ENCODE results near the gene PTPRT. TPM values are rescaled to one million over a fixed set of nuclear protein-coding genes. Genes with fewer than 3 reads are reported as not detected.

The PTPRT gene
- total RNA-seq, 1 experiment from 2014 or later, result not detected

- intact Hi-C loops (cut with micrococcal nuclease), result no loop called here
- DNase-seq (ENCODE audit: low read depth, low spot score), result no peak
- no TSS peak for BruUV-seq (replicated peaks)
- Histone ChIP-seq H3K27me3 (ENCODE audit: insufficient read depth, low read length) (no peaks in the 10 kb centered on the region), H3K4me1 (ENCODE audit: control insufficient read depth in 1 of 2, insufficient read depth in 2 of 2, low read length in 2 of 2) (no peaks in the 10 kb centered on the region), H3K4me2 (ENCODE audit: low read length) (no peak overlapping the region), H3K36me3 (ENCODE audit: control insufficient read depth in 1 of 2, insufficient read depth in 2 of 2, low read length in 2 of 2) (no peaks in the 10 kb centered on the region), H3K27ac (ENCODE audit: low read depth, low read length) (no peak overlapping the region), H2AFZ (ENCODE audit: low read depth, low read length, poor library complexity, severe bottlenecking) (no peak overlapping the region), H3K9me2 (ENCODE audit: insufficient read depth) (no peaks in the 10 kb centered on the region), H3K9ac (ENCODE audit: low read length) (no peak overlapping the region), H3K4me3 (replicated peaks in 1 of 2; ENCODE audit: low read depth in 1 of 2, low read length in 2 of 2) (no peak overlapping the region), H3K9me3 (ENCODE audit: control insufficient read depth in 1 of 2, insufficient read depth in 1 of 2, low read depth in 1 of 2, low read length in 2 of 2) (peaks cover 15 to 22% of the 10 kb centered on the region in 2 experiments; a peak in 2 of 4 replicates), H4K20me1 (ENCODE audit: insufficient read depth) (no peaks in the 10 kb centered on the region), H3K79me2 (ENCODE audit: insufficient read depth, low read length) (no peaks in the 10 kb centered on the region)
- ChIA-PET POLR2A (no interaction called here), CTCF (no interaction called here), RAD21 (ENCODE audit: low non-redundant PET in 1 of 2, low total read pairs in 2 of 2, uncharacterized antibody in 2 of 2, unreplicated experiment in 2 of 2) (no interaction called here)
- no peak for TF ChIP-seq ZFX (IDR thresholded peaks at IDR 0.05)
- no peak for TF ChIP-seq SP1 (IDR thresholded peaks at IDR 0.05; ENCODE audit: low read depth)
- TF ChIP-seq EGR1 (IDR thresholded peaks at IDR 0.05; ENCODE audit: low read depth), result no peak
- no peak for TF ChIP-seq YY1 (IDR thresholded peaks at IDR 0.05; ENCODE audit: extremely low read depth, insufficient replicate concordance, low read depth, low read length)
- TF ChIP-seq FOSL1 (IDR thresholded peaks at IDR 0.05; ENCODE audit: low read depth), result no peak
- TF ChIP-seq ELF1 (IDR thresholded peaks at IDR 0.05; ENCODE audit: borderline replicate concordance, low read depth), result no peak
- ATAC-seq, result no peak
These were observed 432.7 kb downstream of the PTPRT start for GRCh38 chr20:42756991-42757390.

- ATAC-seq, result no peak
- no peak for TF ChIP-seq SP1 (IDR thresholded peaks at IDR 0.05; ENCODE audit: low read depth)
- no peak for TF ChIP-seq REST (IDR thresholded peaks at IDR 0.05; ENCODE audit: low read depth)
- no peak for TF ChIP-seq FOSL1 (IDR thresholded peaks at IDR 0.05; ENCODE audit: low read depth)
- no peak for TF ChIP-seq YY1 (IDR thresholded peaks at IDR 0.05; ENCODE audit: extremely low read depth, insufficient replicate concordance, low read depth, low read length)
- no peak for TF ChIP-seq MAX (IDR thresholded peaks at IDR 0.05)
- no peak for TF ChIP-seq POLR2AphosphoS5 (IDR thresholded peaks at IDR 0.05; ENCODE audit: low read depth, low read length)
- no peak for TF ChIP-seq ZFX (IDR thresholded peaks at IDR 0.05)
- TF ChIP-seq ELF1 (IDR thresholded peaks at IDR 0.05; ENCODE audit: borderline replicate concordance, low read depth), result no peak
- no peak for TF ChIP-seq ZBTB33 (IDR thresholded peaks at IDR 0.05; ENCODE audit: extremely low read depth, insufficient replicate concordance, low read length)
- no peak for TF ChIP-seq SIN3A (IDR thresholded peaks at IDR 0.05; ENCODE audit: low read depth)
- no peak for TF ChIP-seq CBX3 (IDR thresholded peaks at IDR 0.05; ENCODE audit: low read depth)
- TF ChIP-seq CEBPB (IDR thresholded peaks at IDR 0.05; ENCODE audit: low read depth), result no peak
- TF ChIP-seq JUND (IDR thresholded peaks at IDR 0.05), result no peak
- no peak for TF ChIP-seq RAD21 (IDR thresholded peaks at IDR 0.05; ENCODE audit: low read depth)
- DNase-seq (ENCODE audit: low read depth, low spot score), result no peak
- Histone ChIP-seq H3K79me2 (ENCODE audit: insufficient read depth, low read length) (no peaks in the 10 kb centered on the region), H2AFZ (ENCODE audit: low read depth, low read length, poor library complexity, severe bottlenecking) (no peak overlapping the region), H3K4me1 (ENCODE audit: control insufficient read depth in 1 of 2, insufficient read depth in 2 of 2, low read length in 2 of 2) (no peaks in the 10 kb centered on the region), H3K9me2 (ENCODE audit: insufficient read depth) (no peaks in the 10 kb centered on the region), H3K9me3 (ENCODE audit: control insufficient read depth in 1 of 2, insufficient read depth in 1 of 2, low read depth in 1 of 2, low read length in 2 of 2) (peaks cover 9 to 29% of the 10 kb centered on the region in 2 experiments; a peak in 2 of 4 replicates), H3K36me3 (ENCODE audit: control insufficient read depth in 1 of 2, insufficient read depth in 2 of 2, low read length in 2 of 2) (no peaks in the 10 kb centered on the region), H4K20me1 (ENCODE audit: insufficient read depth) (no peaks in the 10 kb centered on the region), H3K4me3 (replicated peaks in 1 of 2; ENCODE audit: low read depth in 1 of 2, low read length in 2 of 2) (no peak overlapping the region), H3K4me2 (ENCODE audit: low read length) (no peak overlapping the region), H3K27ac (ENCODE audit: low read depth, low read length) (no peak overlapping the region), H3K27me3 (ENCODE audit: insufficient read depth, low read length) (no peaks in the 10 kb centered on the region), H3K9ac (ENCODE audit: low read length) (no peak overlapping the region)
- CTCF ChIA-PET, result no interaction called here
- POLR2A ChIA-PET, result no interaction called here
- BruUV-seq (replicated peaks), result no TSS peak
- intact Hi-C loops (cut with micrococcal nuclease), result no loop called here
- RAD21 ChIA-PET (ENCODE audit: low non-redundant PET in 1 of 2, low total read pairs in 2 of 2, uncharacterized antibody in 2 of 2, unreplicated experiment in 2 of 2), result no interaction called here
These were observed 435.0 kb downstream of the PTPRT start for GRCh38 chr20:42754706-42755105.

Measured in HCT116 (cell line).